Activated CD4-positive, alpha-beta memory T cell treated with anti-CD3 and anti-CD28 coated beads, Interleukin-2, amount 10 ng/mL, durations not matched to agents 7 days and 5 days (primary cell): ENCODE data around the gene PRR36. TPM values are rescaled to one million over a fixed set of nuclear protein-coding genes. Genes with fewer than 3 reads are reported as not detected.

Experiments used
- CTCF ChIA-PET: fragments of 350-600 bp; sonication (Branson Sonifier 250); formaldehyde crosslinking; loops from one replicate; lab custom pipeline; 2021; ENCODE audit warnings: antibody characterized with exemption, inconsistent platforms; lab: Charles Lee
- POLR2A ChIA-PET: fragments of 350-600 bp; sonication (Branson Sonifier 250); formaldehyde crosslinking; loops from one replicate; lab custom pipeline; 2021; ENCODE audit warnings: antibody characterized with exemption; lab: Charles Lee
- DNase-seq: peaks from one replicate; pipeline ENCODE4 v3.0.0-alpha.2; 2020
- H3K27ac Mint-ChIP-seq: one replicate; pipeline ENCODE4 v1.8.0; 2021; ENCODE audit warnings: mild to moderate bottlenecking, mixed read lengths
- H3K27me3 Mint-ChIP-seq: one replicate; pipeline ENCODE4 v1.8.0; 2021; ENCODE audit warnings: mixed read lengths
- H3K36me3 Mint-ChIP-seq: one replicate; pipeline ENCODE4 v1.8.0; 2021; ENCODE audit warnings: low read depth, mixed read lengths
- H3K4me1 Mint-ChIP-seq: one replicate; pipeline ENCODE4 v1.8.0; 2021; ENCODE audit warnings: mixed read lengths
- H3K4me3 Mint-ChIP-seq: one replicate; pipeline ENCODE4 v1.8.0; 2021; ENCODE audit warnings: mild to moderate bottlenecking, mixed read lengths
- H3K9me3 Mint-ChIP-seq: one replicate; pipeline ENCODE4 v1.8.0; 2021; ENCODE audit warnings: mixed read lengths
- total RNA-seq, 2 experiments: library from RNA; stranded (reverse); gene quantifications; one replicate each; pipeline ENCODE4 v1.2.3, GENCODE V29; 2021

PRR36 gene
- total RNA-seq, 2 experiments from 2014 or later, result 0.05 to 0.13 TPM

GRCh38 chr19:7847664-7848063 is 26.5 kb downstream of the PRR36 start:
- Mint-ChIP-seq H3K4me1 (no peaks in the 10 kb centered on the region), H3K9me3 (no peaks in the 10 kb centered on the region), H3K36me3 (no peaks in the 10 kb centered on the region), H3K27ac (no peak overlapping the region), H3K4me3 (no peak overlapping the region), H3K27me3 (no peaks in the 10 kb centered on the region)
- no peak for DNase-seq
- CTCF ChIA-PET, result no interaction called here
- POLR2A ChIA-PET, result no interaction called here

- DNase-seq, result no peak
- H3K36me3 Mint-ChIP-seq, result no peaks in the 10 kb centered on the region
- no peaks in the 10 kb centered on the region for H3K4me1 Mint-ChIP-seq
- H3K4me3 Mint-ChIP-seq, result no peak overlapping the region
- ChIA-PET CTCF (no interaction called here), POLR2A (no interaction called here)
- peaks cover under 1% of the 10 kb centered on the region for H3K9me3 Mint-ChIP-seq
- no peaks in the 10 kb centered on the region for H3K27me3 Mint-ChIP-seq
- no peak overlapping the region for H3K27ac Mint-ChIP-seq
These were observed 28.0 kb downstream of the PRR36 start for GRCh38 chr19:7846155-7846646.

GRCh38 chr19:7845390-7846154 is 28.6 kb downstream of the PRR36 start:
- no peak overlapping the region for H3K27ac Mint-ChIP-seq
- CTCF ChIA-PET, result no interaction called here

GRCh38 chr19:7844951-7845350 is 29.2 kb downstream of the PRR36 start:
- no peak overlapping the region for H3K27ac Mint-ChIP-seq
- POLR2A ChIA-PET, result no interaction called here
- H3K4me3 Mint-ChIP-seq, result no peak overlapping the region
- DNase-seq, result no peak
- no peaks in the 10 kb centered on the region for H3K4me1 Mint-ChIP-seq
- peaks cover 6% of the 10 kb centered on the region for H3K9me3 Mint-ChIP-seq
- H3K36me3 Mint-ChIP-seq, result no peaks in the 10 kb centered on the region
- CTCF ChIA-PET, result no interaction called here
- H3K27me3 Mint-ChIP-seq, result no peaks in the 10 kb centered on the region

More at GRCh38 chr19:7845390-7846154, 28.6 kb downstream of the PRR36 start:
- POLR2A ChIA-PET, result no interaction called here
- no peak for DNase-seq
- Mint-ChIP-seq H3K36me3 (no peaks in the 10 kb centered on the region), H3K27me3 (no peaks in the 10 kb centered on the region), H3K4me3 (no peak overlapping the region), H3K9me3 (peaks cover 5% of the 10 kb centered on the region), H3K4me1 (no peaks in the 10 kb centered on the region)

GRCh38 chr19:7844405-7844804 is 29.8 kb downstream of the PRR36 start:
- no peak for DNase-seq
- CTCF ChIA-PET, result no interaction called here
- Mint-ChIP-seq H3K4me3 (no peak overlapping the region), H3K9me3 (peaks cover 6% of the 10 kb centered on the region), H3K36me3 (no peaks in the 10 kb centered on the region), H3K27ac (no peak overlapping the region), H3K4me1 (no peaks in the 10 kb centered on the region), H3K27me3 (no peaks in the 10 kb centered on the region)
- POLR2A ChIA-PET, result no interaction called here

GRCh38 chr19:7843521-7843920 is 30.7 kb downstream of the PRR36 start:
- H3K9me3 Mint-ChIP-seq, result peaks cover 6% of the 10 kb centered on the region
- POLR2A ChIA-PET, result no interaction called here

GRCh38 chr19:7842661-7843294 is 31.4 kb downstream of the PRR36 start:
- no peak overlapping the region for H3K27ac Mint-ChIP-seq
- POLR2A ChIA-PET, result no interaction called here

More at GRCh38 chr19:7843521-7843920, 30.7 kb downstream of the PRR36 start:
- no peaks in the 10 kb centered on the region for H3K27me3 Mint-ChIP-seq
- DNase-seq, result no peak
- CTCF ChIA-PET, result no interaction called here
- H3K4me1 Mint-ChIP-seq, result no peaks in the 10 kb centered on the region
- no peak overlapping the region for H3K4me3 Mint-ChIP-seq
- H3K36me3 Mint-ChIP-seq, result no peaks in the 10 kb centered on the region
- H3K27ac Mint-ChIP-seq, result no peak overlapping the region

GRCh38 chr19:7841751-7842660 is 32.2 kb downstream of the PRR36 start:
- Mint-ChIP-seq H3K27me3 (no peaks in the 10 kb centered on the region), H3K36me3 (no peaks in the 10 kb centered on the region), H3K4me1 (no peaks in the 10 kb centered on the region), H3K4me3 (no peak overlapping the region), H3K27ac (no peak overlapping the region), H3K9me3 (peaks cover 6% of the 10 kb centered on the region)
- POLR2A ChIA-PET, result no interaction called here
- DNase-seq, result no peak
- CTCF ChIA-PET, result no interaction called here

More at GRCh38 chr19:7842661-7843294, 31.4 kb downstream of the PRR36 start:
- H3K27me3 Mint-ChIP-seq, result no peaks in the 10 kb centered on the region
- H3K9me3 Mint-ChIP-seq, result peaks cover 6% of the 10 kb centered on the region
- H3K4me3 Mint-ChIP-seq, result no peak overlapping the region
- H3K4me1 Mint-ChIP-seq, result no peaks in the 10 kb centered on the region
- no peak for DNase-seq
- CTCF ChIA-PET, result no interaction called here
- H3K36me3 Mint-ChIP-seq, result no peaks in the 10 kb centered on the region

- H3K4me1 Mint-ChIP-seq, result no peaks in the 10 kb centered on the region
- CTCF ChIA-PET, result no interaction called here
- H3K9me3 Mint-ChIP-seq, result peaks cover 6% of the 10 kb centered on the region
- no peaks in the 10 kb centered on the region for H3K27me3 Mint-ChIP-seq
- H3K27ac Mint-ChIP-seq, result no peak overlapping the region
- POLR2A ChIA-PET, result no interaction called here
- no peak overlapping the region for H3K4me3 Mint-ChIP-seq
- no peaks in the 10 kb centered on the region for H3K36me3 Mint-ChIP-seq
- DNase-seq, result no peak
These were observed 33.6 kb downstream of the PRR36 start for GRCh38 chr19:7840629-7841028.

GRCh38 chr19:7839476-7839875 is 34.7 kb downstream of the PRR36 start:
- Mint-ChIP-seq H3K36me3 (no peaks in the 10 kb centered on the region), H3K27ac (no peak overlapping the region), H3K4me1 (no peaks in the 10 kb centered on the region), H3K27me3 (no peaks in the 10 kb centered on the region), H3K9me3 (peaks cover 6% of the 10 kb centered on the region), H3K4me3 (no peak overlapping the region)
- DNase-seq, result no peak
- ChIA-PET CTCF (no interaction called here), POLR2A (no interaction called here)

- CTCF ChIA-PET, result interaction anchor here (0.7 kb wide), 1 partner anchor 265 kb away, joined by 3 read pairs; no protein-coding TSS in a partner anchor
- H3K4me3 Mint-ChIP-seq, result no peak overlapping the region
- no peaks in the 10 kb centered on the region for H3K36me3 Mint-ChIP-seq
- no peaks in the 10 kb centered on the region for H3K27me3 Mint-ChIP-seq
- peaks cover 22% of the 10 kb centered on the region for H3K4me1 Mint-ChIP-seq
- POLR2A ChIA-PET, result no interaction called here
- no peak overlapping the region for H3K27ac Mint-ChIP-seq
- no peak for DNase-seq
- H3K9me3 Mint-ChIP-seq, result no peaks in the 10 kb centered on the region
These were observed 40.7 kb downstream of the PRR36 start for GRCh38 chr19:7833225-7834099.

GRCh38 chr19:7832781-7833180 is 41.4 kb downstream of the PRR36 start:
- no peak overlapping the region for H3K27ac Mint-ChIP-seq
- H3K36me3 Mint-ChIP-seq, result no peaks in the 10 kb centered on the region
- DNase-seq, result no peak
- H3K9me3 Mint-ChIP-seq, result no peaks in the 10 kb centered on the region
- H3K4me3 Mint-ChIP-seq, result peak overlapping the region; percentile 19
- POLR2A ChIA-PET, result no interaction called here
- CTCF ChIA-PET, result interaction anchor here (0.7 kb wide), 1 partner anchor 265 kb away, joined by 3 read pairs; no protein-coding TSS in a partner anchor
- peaks cover 1% of the 10 kb centered on the region for H3K27me3 Mint-ChIP-seq
- H3K4me1 Mint-ChIP-seq, result peaks cover 22% of the 10 kb centered on the region
